Putamen (tissue), 1 donor: ENCODE data around the gene S100A8.
"Not testable (repeated sequence)": the region's sequence is repeated elsewhere in the genome, so short reads cannot be mapped to it uniquely, and the experiment has no call there.

Source experiments
- DNase-seq: peaks from one replicate; pipeline ENCODE4 v3.0.0-alpha.2; 2016; ENCODE audit warnings: low spot score

Gene S100A8

DNA sequence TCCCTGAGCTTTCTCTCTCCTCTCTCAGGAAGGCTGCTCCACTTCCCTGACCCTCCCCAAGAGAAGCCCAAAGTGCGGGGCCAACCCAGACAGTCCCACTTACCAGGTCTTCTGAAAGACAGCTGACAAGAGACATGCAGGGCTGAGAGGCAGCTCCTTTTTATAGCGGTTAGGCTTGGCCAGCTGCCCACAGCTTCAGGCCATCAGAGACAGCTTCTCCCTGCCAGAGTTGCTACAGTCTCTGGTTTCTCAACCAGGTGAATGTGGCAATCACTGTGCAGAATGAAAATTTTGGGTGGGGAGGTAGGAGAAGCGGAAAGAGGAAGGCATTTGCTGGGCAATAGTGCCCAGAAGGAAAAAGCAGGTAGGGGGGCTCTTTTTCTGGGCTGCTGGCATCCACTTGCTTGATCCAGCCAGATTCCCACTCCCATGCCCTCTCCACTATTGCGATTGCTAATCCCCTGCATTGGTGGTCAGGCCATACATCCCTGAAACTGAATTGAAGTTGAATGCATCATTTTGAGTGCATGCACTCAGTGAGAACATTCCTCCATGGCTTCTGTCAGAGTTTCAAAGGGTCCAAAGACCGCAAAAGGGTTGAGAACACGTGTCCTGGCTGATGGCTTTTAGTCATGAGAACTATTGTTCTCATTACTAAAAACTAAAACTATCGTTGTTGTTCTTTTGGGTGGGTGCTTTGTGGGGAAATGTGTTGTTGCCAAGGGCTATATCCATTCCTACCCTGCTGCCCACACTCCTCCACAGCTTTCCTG is at the start of gene S100A8:
Gene S100A8 (minus strand): TSS at position 136 of the 773 bp plus-strand sequence. CDS start 538 bp downstream, outside the sequence.
- no peak for DNase-seq

DNA sequence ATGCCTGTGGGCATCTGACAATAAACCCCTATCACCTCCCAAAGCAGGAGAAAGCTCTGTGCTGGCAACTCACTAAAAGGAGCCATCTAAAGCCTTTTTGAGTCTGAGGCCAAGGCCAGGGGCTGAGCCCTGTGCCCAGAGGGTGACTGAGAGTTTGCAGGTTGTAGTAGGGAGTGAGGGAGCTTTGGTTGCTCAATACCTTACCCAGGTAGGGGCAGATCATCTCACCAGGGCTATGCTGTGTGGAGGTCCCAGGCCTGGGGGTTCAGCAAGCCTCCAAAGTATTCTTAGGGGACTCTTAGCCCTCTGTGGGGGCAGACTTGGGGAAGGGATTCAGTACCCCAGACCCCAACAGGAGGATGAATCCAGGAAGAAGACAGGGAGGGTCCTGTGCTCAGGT is 48.4 kb upstream of the S100A8 start:
- DNase-seq: no peak

DNA sequence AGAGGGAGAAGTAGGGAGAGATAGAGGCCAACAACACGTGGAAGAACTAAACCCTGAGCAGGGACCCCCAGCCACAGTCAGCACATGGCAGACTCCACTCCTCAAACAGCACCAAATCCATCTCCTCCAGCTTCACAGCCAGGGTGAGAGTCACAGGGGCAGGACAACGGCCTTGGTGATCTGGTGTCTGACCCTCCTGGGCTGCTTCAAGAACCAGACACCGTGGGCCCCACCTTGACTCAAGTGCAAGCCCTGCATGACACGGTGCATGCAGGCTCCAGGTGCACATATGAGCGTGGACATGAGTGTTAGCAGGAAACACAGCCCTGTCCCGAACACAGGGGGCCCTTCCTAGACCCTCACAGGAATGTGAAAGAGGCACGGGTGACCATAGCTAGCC is 47.7 kb upstream of the S100A8 start:
- DNase-seq: no peak

DNA sequence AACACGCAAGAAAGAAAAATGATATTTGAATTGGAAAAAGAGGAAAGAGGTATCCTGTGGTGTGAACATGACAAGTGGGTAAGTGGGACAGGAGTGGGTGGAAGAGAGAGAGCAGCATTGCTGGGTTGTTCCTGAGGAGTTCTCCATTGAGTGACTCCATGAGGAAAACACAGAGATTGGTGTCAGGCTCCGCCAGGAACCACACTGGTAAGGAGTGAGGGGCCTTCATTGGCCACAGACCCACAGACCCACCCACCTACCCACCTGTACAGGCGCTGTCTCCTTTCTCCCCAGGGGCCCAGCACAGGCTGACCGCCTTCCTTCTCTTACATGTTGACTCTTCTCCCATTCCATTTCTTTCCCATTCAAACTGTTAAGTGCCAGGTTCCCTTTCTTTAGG is 46.4 kb upstream of the S100A8 start:
- no peak for DNase-seq

DNA sequence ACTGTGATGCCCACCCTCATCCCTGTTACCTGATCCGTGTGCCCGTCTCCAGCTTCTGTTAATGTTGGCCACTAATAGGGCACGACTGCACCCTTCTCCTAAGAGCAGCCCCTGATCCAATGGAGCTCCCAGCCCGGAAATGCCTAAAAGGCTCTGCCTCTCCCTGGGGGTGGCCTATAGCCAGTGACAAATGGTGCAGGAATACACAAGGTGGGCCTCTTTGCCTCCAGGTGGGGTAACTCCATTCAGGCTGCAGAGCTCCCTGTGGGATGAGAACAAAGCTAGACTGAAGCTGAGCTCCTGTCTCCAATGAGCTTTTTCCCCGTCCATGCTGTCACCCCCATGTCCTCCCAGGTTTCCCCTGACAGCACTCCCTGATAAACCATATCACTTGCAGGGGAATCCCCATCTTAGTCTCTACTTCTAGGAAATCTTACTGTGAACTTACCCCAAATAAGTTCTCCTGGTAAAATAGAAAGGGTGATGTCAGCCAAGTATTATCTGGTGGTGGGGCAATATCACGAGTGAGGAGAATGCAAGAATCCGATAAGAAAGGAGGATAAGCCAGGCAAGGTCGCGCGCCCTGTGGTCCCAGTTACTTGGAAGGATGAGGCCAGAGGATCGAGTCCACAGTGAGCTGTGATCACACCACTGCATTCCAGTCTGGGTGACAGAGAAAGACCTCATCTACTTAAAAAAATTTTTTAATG is 44.0 kb upstream of the S100A8 start:
- DNase-seq: no peak

DNA sequence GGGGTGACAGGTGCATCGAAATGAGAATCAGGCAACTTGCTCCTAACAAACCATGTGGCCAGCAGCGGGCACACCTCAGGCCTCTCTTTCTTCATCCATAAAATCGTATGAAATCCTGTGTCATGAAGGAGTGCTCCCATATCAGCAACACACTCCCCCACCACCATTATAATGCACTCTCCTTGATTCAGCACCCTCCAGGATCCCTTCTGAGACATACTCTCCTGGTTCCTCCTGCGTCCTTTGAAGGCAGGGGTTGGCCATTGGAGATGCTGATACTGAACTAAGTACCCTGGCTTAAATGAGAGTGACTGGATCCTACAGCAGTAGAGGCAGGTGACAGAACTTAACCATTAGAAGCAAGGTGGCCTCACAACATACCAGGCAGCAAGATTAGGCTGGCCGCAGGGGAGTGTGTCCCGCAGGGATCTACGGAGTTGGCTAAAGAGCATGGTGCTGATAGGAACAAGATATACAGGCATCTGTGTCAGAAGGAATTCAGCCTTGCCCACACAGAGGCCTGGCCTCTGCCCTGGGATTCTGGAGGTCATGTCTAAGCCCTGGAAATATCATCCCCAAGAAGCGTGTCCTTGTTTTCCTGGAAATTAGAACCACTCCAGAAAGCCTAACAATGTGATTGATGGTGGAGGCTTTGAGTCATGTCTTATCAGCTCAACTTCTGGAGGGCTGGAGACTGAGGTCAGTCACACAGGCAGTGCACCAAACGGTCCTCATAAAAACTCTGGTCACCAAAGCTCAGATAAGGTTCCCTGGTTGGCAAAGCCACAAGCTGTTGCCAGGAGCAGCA is 42.2 kb upstream of the S100A8 start:
- no peak for DNase-seq

DNA sequence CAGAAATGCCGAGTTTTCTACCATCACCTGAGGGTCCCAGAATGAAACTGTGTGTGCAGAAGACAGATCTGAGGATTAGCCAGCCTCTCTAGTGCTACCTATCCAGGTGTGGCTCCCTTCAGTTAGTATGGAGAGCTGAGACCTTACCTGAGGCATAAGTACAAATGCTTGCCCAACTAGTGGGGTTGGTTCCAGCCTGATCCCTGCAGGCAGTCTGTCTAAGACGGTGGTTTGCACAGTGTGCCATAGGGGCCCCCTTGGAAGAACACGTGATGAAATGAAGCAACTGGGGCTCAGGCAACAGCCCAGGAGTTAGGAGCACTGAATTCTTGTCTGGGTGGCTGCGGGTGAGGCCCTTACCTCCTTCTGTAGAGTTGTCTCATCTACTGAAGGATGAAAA is 41.1 kb upstream of the S100A8 start:
- DNase-seq: no peak

DNA sequence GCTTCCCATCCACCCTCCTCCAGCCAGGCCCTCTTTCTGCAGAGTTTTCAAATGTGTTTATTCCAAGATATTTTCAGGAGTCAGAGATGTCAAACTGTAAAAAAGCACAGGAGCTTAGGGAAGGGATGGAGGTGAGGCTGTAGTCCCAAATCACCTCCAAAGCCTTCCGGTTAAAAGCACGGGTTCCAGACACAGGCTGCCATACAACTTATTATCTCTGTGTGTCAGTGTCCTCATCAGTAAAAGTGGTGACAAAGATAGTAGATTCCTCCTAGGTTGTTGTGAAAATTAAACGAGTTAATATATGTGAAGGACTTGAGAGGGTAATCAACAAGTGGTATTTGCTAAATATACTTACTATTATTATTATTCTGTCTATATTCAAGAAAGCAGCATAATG is 40.6 kb upstream of the S100A8 start:
- no peak for DNase-seq

DNA sequence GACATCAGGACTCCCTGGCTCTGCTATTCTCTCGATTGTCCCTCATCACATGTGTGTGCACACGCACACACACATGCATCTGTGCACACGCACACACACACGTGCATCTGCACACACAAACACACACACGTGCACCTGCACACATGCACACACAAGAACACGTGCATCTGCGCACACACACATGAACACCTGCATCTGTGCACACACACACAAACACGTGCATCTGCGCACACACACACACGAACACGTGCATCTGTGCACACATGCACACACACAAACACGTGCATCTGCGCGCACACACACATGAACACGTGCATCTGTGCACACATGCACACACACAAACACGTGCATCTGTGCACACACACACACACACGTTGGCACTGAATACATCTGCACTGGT is 40.1 kb upstream of the S100A8 start:
- DNase-seq: no peak

DNA sequence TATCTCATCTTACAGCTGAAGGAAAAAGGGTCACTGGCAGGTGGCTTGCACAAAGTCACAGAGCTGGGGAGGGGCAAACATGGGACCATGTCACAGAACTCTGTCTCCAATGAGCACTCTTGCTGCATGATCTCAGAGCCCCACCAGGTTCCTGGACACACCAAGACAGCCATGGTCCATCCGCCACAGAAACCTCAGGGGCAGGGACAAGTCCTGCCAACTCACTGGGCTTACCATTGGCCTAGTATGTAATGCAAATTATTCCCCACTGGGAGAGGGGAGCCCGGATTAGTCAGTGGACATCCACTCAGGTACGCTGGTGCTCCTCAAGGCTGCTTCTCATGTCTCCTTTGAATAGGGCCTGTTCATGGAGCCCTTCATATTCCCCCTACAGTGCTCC is 39.7 kb upstream of the S100A8 start:
- no peak for DNase-seq

DNA sequence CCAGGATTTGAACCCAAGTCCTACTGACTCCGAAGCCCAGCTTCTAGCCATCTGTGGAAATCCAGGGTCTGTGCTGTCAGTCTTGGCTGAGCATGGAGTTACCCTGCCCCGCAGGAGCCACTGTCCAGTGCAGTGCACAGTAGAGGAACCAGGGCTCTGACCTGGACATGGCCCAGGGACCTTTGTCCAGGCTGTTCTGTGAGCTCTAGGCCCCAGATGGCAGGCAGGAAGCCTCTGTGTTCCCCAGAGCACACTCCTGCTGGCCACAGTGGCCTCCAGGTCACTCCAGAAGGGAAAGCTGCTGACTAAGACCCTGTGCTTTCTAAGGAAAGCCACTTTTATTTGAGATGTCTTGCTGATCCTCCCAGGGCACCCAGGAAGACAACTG is 39.3 kb upstream of the S100A8 start:
- DNase-seq: no peak

DNA sequence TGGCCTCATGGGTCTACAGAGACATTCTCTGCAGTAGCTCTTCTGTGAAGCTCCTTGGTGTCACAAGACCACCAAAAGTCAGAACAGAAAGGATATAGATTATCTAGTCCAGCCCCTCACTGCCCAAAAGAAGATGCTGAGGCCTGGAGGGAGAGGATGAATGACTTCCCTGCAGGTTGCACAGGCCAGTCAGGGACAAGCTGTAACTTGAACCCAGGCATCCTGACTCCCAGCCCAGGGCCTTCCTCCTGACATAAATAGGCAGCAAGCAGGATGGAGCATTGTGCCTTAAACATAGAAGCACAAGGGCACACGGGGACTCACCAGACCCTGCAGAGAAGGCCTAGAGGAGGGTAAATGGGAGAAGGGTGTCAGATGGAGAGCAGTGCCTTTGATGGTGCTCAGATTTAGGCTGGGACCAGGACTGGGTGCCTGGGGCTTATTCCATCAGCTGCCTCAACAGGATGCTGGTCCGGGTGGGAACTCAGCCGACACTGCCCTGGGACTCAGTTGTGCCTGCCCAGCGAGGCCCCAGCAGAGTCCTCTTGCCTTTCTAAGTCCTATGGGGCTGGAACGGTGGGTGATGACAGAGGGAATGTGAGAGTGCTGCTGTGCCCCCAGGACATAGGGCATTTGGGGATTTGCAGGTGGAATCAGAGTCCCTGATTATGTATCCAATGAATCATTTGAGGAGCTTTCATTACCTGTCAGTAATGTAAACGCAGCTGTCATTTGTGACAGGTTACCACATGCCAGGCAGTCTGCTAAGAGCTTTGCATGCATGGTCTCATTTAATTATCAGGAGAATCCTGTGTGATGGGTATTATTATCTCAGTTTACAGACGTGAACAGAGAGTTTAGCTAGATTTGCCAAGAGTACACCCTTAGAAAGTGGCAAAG is 38.6 kb upstream of the S100A8 start:
- no peak for DNase-seq

DNA sequence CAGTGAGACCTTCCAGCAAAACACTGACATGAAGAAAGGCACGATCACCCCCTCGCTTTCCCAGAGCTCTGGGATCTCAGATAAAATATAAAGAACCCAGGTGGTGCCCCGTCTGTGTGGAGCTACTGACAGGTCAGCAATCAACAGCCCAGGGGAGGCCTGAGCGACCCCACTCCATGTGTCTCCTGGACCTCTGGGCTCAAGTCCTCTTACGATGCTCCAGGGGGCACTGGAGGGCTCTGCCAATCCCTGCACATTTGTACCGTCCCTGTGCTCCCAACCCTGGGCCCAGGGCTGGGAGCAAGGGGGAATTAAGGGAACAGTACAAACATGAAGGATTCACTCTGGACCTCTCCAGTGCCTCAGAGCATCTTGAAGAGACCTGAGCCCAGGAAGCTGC is 37.9 kb upstream of the S100A8 start:
- DNase-seq: no peak

DNA sequence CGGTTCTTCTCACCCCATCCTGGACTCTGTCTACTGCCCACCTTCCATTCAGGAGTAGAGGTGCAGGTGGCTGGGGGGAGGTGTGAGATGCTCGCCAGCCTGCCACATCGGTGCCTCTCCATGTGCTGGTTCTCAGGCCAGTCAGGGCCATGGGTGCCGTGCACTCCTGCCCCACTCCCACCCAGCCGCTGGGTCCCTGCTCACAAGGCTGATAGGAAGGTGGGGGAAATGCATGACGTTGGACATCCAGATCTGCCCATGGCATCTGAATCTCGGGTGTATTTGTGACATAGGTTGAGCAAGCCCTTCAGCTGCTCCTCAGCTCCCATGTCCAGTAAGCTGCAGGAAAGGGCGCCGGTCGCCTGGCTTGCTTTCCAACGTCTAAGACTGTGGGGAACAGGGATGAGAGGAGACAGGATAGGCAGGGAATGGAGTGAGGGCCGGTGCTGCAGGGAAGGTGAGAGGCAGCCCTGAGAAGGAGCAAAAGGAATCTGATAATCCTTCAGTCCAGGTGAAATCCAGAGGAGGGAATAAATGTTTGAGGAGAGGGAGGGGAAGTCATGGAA is 37.3 kb upstream of the S100A8 start:
- no peak for DNase-seq

DNA sequence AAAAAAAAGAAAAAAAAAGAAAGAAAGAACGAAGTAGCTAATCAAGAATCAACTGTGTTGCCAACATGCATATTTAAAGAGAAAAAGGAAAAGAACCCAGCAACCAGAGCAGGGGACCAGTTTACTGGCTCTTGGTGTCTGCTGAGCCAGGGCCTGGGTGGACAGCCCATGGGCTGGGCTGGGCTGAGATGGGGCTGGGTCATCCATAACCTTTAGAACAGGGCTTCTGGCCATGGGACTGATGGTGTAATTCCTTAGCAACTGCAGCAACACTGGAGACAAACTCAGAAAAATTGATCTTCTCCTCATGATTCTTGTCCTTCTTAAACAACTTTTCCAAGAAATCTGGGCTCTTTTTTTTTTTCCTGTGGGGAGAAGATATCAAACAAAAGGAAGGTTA is 35.9 kb upstream of the S100A8 start:
- DNase-seq: no peak

DNA sequence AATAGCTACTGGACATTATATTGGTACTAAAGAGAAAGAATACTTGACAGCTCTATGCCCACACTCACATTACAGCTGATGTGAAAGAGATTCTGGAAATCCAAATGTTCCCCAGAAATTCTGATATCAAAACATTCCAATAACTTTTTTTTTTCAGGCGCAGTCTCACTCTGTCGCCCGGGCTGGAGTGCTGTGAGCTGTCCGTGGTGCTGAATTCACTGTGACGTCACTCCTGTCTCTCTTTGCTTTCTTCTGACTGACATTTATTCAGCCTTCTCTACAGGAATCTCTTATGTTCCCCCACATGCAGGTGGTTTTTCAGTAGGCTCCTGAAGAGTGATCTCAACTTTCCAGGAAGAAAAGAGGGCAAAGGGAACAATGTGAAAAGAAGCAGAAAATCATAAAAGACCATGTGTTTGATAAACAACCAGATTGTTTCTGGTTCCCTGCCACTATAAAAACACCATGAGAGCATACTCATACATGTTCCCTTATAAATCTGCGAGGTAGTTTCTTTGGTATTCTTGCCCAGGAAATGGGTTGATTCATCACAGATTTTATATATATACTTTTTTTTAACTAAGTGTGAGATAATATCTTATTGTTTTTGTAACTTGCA is 31.7 kb upstream of the S100A8 start:
- DNase-seq: peak; percentile 27

DNA sequence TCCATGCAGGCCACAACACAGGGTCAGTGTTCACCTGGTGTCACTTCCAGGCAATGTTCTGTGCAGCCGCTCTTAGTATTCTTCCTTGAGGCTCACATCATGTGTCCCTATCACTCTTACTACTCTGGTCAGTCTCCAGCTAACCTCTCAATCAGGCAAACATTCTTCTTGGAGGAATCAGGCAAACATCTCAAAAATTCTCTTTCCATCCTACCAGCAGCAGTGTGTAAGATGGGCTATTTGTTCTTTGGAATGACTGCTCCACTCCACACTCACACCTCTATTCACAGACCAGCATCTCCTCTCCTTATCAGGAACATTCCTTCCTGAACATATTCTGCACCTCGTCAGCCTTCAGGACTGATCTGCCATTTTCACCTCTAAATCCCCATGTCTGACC is 29.4 kb upstream of the S100A8 start:
- DNase-seq: no peak

DNA sequence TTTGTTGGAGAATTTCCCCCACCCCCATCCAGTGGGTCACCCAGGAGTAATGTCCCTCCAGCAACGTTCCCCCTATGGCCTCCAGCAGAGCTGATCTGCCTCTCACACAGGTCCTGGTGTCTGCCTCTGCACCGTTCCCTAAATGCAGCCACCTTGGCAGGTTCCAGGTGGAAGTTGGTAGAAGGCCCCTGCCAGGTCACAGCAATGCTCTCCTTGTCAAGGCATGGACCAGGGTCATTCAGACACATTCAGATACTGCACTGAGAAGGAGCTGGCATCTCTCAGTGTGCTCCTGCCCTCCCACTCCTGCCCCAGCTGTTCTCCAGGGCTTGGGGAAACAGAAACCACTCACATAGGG is 28.5 kb upstream of the S100A8 start:
- not testable (repeated sequence) for DNase-seq

DNA sequence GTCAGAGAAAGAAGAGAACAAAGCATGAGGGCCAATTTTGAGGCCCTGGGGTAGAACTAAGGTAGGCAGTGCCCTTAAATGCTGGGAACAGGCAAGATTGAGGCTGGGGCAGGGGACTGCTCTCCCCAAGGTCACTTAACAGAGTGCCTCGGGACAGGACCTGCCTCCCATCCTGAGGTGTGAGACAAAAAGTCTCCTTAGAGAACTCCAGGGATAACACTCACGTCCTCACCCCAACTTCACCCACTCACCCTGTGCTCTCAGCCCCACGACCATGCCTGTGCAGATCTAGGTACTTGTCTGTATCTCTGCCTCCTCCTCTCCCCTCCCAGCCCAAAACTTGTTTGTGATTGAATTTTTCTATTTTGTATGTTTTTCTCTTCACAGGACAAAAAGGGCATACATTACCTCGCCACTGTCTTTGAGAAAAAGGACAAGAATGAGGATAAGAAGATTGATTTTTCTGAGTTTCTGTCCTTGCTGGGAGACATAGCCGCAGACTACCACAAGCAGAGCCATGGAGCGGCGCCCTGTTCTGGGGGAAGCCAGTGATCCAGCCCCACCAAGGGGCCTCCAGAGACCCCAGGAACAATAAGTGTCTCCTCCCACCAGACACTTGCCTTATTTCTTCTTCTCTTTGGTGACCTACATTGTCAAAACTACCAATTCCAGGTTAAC is 28.0 kb upstream of the S100A8 start:
- DNase-seq: not testable (repeated sequence)

DNA sequence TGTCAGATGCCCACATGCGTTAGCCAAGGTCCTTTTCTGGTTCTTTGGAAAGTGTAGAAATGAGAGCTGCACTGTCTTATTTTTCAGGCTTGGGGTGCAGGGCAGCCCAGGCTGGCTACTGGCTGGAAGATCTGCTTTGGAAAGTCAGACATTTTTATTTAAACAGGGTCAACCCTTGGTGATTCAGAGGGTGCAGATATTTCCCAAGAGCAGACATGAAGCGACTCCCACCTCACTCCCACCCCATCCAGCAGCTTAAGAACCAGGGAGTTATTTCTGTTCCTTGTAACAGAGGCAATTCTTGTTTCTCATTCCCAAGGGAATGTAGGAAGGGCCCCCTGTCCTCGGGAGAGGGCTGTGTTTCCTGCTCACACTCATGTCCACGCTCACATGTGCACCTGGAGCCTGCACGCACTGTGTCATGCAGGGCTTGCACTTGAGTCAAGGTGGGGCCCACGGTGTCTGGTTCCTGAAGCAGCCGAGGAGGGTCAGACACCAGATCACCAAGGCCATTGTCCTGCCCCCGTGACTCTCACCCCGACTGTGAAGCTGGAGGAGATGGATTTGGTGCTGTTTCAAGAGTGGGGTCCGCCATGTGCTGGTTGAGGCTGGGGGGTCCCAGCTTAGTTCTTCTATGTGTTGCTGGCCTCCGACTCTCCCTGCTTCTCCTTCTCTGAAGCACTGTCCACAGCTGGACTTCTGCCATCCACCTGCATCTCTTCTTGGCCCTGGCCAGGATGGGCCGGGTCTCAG is 26.4 kb upstream of the S100A8 start:
- DNase-seq: peak; percentile 34
